ENCODE measurements around the gene CACNA2D1.
A peak's percentile ranks its signal among the peaks of the same experiment; 100 is the strongest.

Gene CACNA2D1

DNA sequence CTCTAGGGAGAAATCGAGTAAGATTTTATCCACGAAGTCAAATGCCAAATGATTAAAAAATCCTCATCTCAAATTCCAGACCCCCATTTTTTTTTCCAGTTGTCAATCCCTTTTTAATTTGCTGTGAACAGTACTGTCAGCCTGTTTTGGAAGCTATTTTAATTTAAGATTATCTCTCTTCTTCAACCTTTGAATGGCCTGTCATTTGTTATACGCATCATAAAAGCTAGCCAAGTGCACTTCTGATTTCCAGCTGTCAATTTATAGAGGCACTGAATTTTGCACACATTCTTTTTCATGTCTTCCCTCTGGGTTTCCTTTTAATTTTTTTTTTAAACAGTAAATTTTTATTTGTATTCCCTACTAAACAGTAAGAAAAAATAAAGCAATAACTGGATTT lies 337.4 kb downstream of the CACNA2D1 start:
- DNase-seq (ENCODE audit: extremely low spot score) = no peak
- CTCF ChIA-PET = no interaction called here

DNA sequence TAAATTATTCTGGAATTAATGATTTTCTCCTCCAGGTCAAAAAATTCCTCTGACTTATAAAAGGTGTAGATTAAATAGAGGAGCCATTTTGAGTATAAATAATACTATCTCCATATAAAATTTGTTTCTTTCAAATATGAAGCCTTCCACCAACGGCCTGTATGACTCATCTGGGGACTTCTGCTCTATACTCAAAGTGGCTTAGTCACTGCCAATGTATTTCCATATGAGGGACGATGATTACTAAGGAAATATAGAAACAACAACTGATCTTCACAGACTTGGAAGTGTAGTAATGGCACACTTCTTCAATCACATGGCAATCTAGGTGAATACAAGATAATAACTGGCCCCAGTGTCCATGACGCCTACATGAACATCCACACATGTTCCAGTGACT lies 338.1 kb downstream of the CACNA2D1 start:
- CTCF ChIA-PET = no interaction called here
- DNase-seq (ENCODE audit: extremely low spot score) = no peak
- POLR2A ChIA-PET = no interaction called here

More for the DNA sequence above, 337.4 kb downstream of the CACNA2D1 start:
- TF ChIP-seq HDGF (IDR thresholded peaks at IDR 0.05; ENCODE audit: borderline replicate concordance) (no peak), PKNOX1 (IDR thresholded peaks at IDR 0.05) (0 out of 2 replicates have a peak, but pooled peaks have one; percentile 16)
- POLR2A ChIA-PET = no interaction called here

GRCh38 chr7:82098414-82098813 lies 345.2 kb downstream of the CACNA2D1 start:
- DNase-seq (ENCODE audit: extremely low spot score) = peak; percentile 8
- POLR2A ChIA-PET = no interaction called here
- TF ChIP-seq LEF1 (IDR thresholded peaks at IDR 0.05; ENCODE audit: borderline replicate concordance) (no peak), ZNF384 (IDR thresholded peaks at IDR 0.05) (no peak), HDGF (IDR thresholded peaks at IDR 0.05; ENCODE audit: borderline replicate concordance) (no peak), PKNOX1 (IDR thresholded peaks at IDR 0.05) (no peak), BHLHE40 (IDR thresholded peaks at IDR 0.05; ENCODE audit: borderline replicate concordance) (no peak), ELF4 (IDR thresholded peaks at IDR 0.05) (no peak), FOXK2 (IDR thresholded peaks at IDR 0.05) (no peak), CTBP1 (IDR thresholded peaks at IDR 0.05; ENCODE audit: borderline replicate concordance) (no peak), L3MBTL2 (conservative IDR thresholded peaks at IDR 0.05) (no peak), NFRKB (IDR thresholded peaks at IDR 0.05) (no peak), TARDBP (IDR thresholded peaks at IDR 0.05) (no peak), SUZ12 (IDR thresholded peaks at IDR 0.05) (no peak), SP1 (IDR thresholded peaks at IDR 0.05) (no peak)
- CTCF ChIA-PET = no interaction called here

More for the DNA sequence above, 338.1 kb downstream of the CACNA2D1 start:
- TF ChIP-seq LEF1 (IDR thresholded peaks at IDR 0.05; ENCODE audit: borderline replicate concordance) (no peak), SUZ12 (IDR thresholded peaks at IDR 0.05) (no peak), CTBP1 (IDR thresholded peaks at IDR 0.05; ENCODE audit: borderline replicate concordance) (no peak), HDGF (IDR thresholded peaks at IDR 0.05; ENCODE audit: borderline replicate concordance) (no peak), ARNT (IDR thresholded peaks at IDR 0.05) (no peak), SP1 (IDR thresholded peaks at IDR 0.05) (no peak), FOXA1 (IDR thresholded peaks at IDR 0.05) (no peak), FOXM1 (IDR thresholded peaks at IDR 0.05; ENCODE audit: borderline replicate concordance) (no peak), L3MBTL2 (conservative IDR thresholded peaks at IDR 0.05) (no peak), PKNOX1 (IDR thresholded peaks at IDR 0.05) (no peak), FOXK2 (IDR thresholded peaks at IDR 0.05) (no peak)

GRCh38 chr7:82091126-82091684 lies 352.4 kb downstream of the CACNA2D1 start:
- ChIA-PET POLR2A (no interaction called here), CTCF (no interaction called here)
- DNase-seq (ENCODE audit: extremely low spot score) = no peak
- TF ChIP-seq LEF1 (IDR thresholded peaks at IDR 0.05; ENCODE audit: borderline replicate concordance) = no peak
- TF ChIP-seq PKNOX1 (IDR thresholded peaks at IDR 0.05) = no peak
- no peak for TF ChIP-seq ELF4 (IDR thresholded peaks at IDR 0.05)
- no peak for TF ChIP-seq SUZ12 (IDR thresholded peaks at IDR 0.05)
- no peak for TF ChIP-seq ARNT (IDR thresholded peaks at IDR 0.05)
- TF ChIP-seq HDGF (IDR thresholded peaks at IDR 0.05; ENCODE audit: borderline replicate concordance) = no peak

- ChIA-PET CTCF (no interaction called here), POLR2A (no interaction called here)
- TF ChIP-seq ELF4 (IDR thresholded peaks at IDR 0.05) = no peak
- no peak for TF ChIP-seq HDGF (IDR thresholded peaks at IDR 0.05; ENCODE audit: borderline replicate concordance)
- TF ChIP-seq FOXK2 (IDR thresholded peaks at IDR 0.05) = no peak
- TF ChIP-seq CTBP1 (IDR thresholded peaks at IDR 0.05; ENCODE audit: borderline replicate concordance) = no peak
- no peak for TF ChIP-seq PKNOX1 (IDR thresholded peaks at IDR 0.05)
- TF ChIP-seq SUZ12 (IDR thresholded peaks at IDR 0.05) = no peak
- no peak for TF ChIP-seq L3MBTL2 (conservative IDR thresholded peaks at IDR 0.05)
- no peak for TF ChIP-seq ZNF384 (IDR thresholded peaks at IDR 0.05)
- no peak for TF ChIP-seq ARNT (IDR thresholded peaks at IDR 0.05)
- TF ChIP-seq SP1 (IDR thresholded peaks at IDR 0.05) = no peak
- TF ChIP-seq TARDBP (IDR thresholded peaks at IDR 0.05) = no peak
- DNase-seq (ENCODE audit: extremely low spot score) = no peak
Measured at GRCh38 chr7:82087099-82087498, 356.5 kb downstream of the CACNA2D1 start.

GRCh38 chr7:82085116-82085515 lies 358.5 kb downstream of the CACNA2D1 start:
- TF ChIP-seq BHLHE40 (IDR thresholded peaks at IDR 0.05; ENCODE audit: borderline replicate concordance) (no peak), L3MBTL2 (conservative IDR thresholded peaks at IDR 0.05) (no peak)
- DNase-seq (ENCODE audit: extremely low spot score) = no peak
- ChIA-PET POLR2A (no interaction called here), CTCF (no interaction called here)
